A673 (cell line): ENCODE measurements around the gene ASB15. TPM values are rescaled to one million over a fixed set of nuclear protein-coding genes. Genes with fewer than 3 reads are reported as not detected.
A peak's percentile ranks its signal among the peaks of the same experiment; 100 is the strongest.

Experiments used
- BruUV-seq: library from RNA; stranded (reverse); fragments of 400-500 nt; replicated peaks from 2 replicates; lab custom pipeline; 2021; lab: Mats Ljungman, UMichigan
- CTCF ChIA-PET: fragments of 300-600 bp; sonication (Branson Sonifier 250); formaldehyde crosslinking; loops from one replicate; lab custom pipeline; 2022; ENCODE audit warnings: antibody characterized with exemption; lab: Charles Lee
- POLR2A ChIA-PET: fragments of 300-600 bp; sonication (Branson Sonifier 250); formaldehyde crosslinking; loops from one replicate; lab custom pipeline; 2022; ENCODE audit warnings: antibody characterized with exemption; ENCODE audit not compliant: low non-redundant PET; lab: Charles Lee
- DNase-seq: peaks from one replicate; pipeline ENCODE4 v3.0.0-alpha.2; 2015; ENCODE audit warnings: low spot score
- H3K27ac ChIP-seq: fragments of 200-600 bp; sonication (generic); 2 replicates; pipeline ENCODE4 v1.5.1; 2016; ENCODE audit warnings: mixed run types, low read depth, mild to moderate bottlenecking, mixed read lengths, antibody characterized with exemption, low read length; ENCODE audit not compliant: poor library complexity, severe bottlenecking
- H3K27me3 ChIP-seq: fragments of 200-600 bp; sonication (generic); replicated peaks from 2 replicates; pipeline ENCODE4 v1.6.1; 2017; ENCODE audit warnings: mixed run types, low read depth, mild to moderate bottlenecking, mixed read lengths, antibody characterized with exemption, low read length; ENCODE audit not compliant: insufficient read depth, poor library complexity
- H3K36me3 ChIP-seq: fragments of 200-600 bp; sonication (generic); 2 replicates; pipeline ENCODE4 v1.6.1; 2016; ENCODE audit warnings: mixed run types, mild to moderate bottlenecking, mixed read lengths, antibody characterized with exemption, low read length; ENCODE audit not compliant: insufficient read depth, poor library complexity, severe bottlenecking
- H3K4me1 ChIP-seq: fragments of 200-600 bp; sonication (generic); 2 replicates; pipeline ENCODE4 v1.6.1; 2017; ENCODE audit warnings: mixed run types, mild to moderate bottlenecking, mixed read lengths, antibody characterized with exemption, low read length; ENCODE audit not compliant: insufficient read depth, poor library complexity, severe bottlenecking
- H3K4me3 ChIP-seq: fragments of 200-600 bp; sonication (generic); 2 replicates; pipeline ENCODE4 v1.5.1; 2016; ENCODE audit warnings: low read depth, mixed run types, mild to moderate bottlenecking, mixed read lengths, low read length; ENCODE audit not compliant: poor library complexity, severe bottlenecking
- H3K9me3 ChIP-seq: fragments of 200-600 bp; sonication (generic); 2 replicates; pipeline ENCODE4 v1.6.1; 2016; ENCODE audit warnings: mixed run types, low read depth, mild to moderate bottlenecking, mixed read lengths, antibody characterized with exemption, low read length; ENCODE audit not compliant: poor library complexity, severe bottlenecking
- CTCF ChIP-seq: fragments of 300-800, 200-600 bp; sonication (generic); conservative IDR thresholded peaks from 2 replicates; pipeline ENCODE4 v1.5.1; 2017; ENCODE audit warnings: low read depth, mild to moderate bottlenecking, antibody characterized with exemption, low read length, moderate library complexity, mixed read lengths
- EZH2 ChIP-seq: fragments of 200-600 bp; sonication (generic); IDR thresholded peaks from 2 replicates; pipeline ENCODE4 v1.6.1; 2017; ENCODE audit warnings: borderline replicate concordance, low read depth, mild to moderate bottlenecking, mixed read lengths, antibody characterized with exemption, low read length; ENCODE audit not compliant: poor library complexity, severe bottlenecking
- intact Hi-C: fragments of 100-400 bp; cut with micrococcal nuclease; formaldehyde crosslinking; loops from one replicate; pipeline ENCODE4 v1.10.0; 2022; ENCODE audit not compliant: unreplicated experiment
- total RNA-seq: library from RNA; stranded (reverse); gene quantifications from 2 replicates; pipeline ENCODE4 v1.2.3, GENCODE V29; 2021

Gene ASB15
- total RNA-seq, 1 experiment from 2014 or later: not detected

DNA sequence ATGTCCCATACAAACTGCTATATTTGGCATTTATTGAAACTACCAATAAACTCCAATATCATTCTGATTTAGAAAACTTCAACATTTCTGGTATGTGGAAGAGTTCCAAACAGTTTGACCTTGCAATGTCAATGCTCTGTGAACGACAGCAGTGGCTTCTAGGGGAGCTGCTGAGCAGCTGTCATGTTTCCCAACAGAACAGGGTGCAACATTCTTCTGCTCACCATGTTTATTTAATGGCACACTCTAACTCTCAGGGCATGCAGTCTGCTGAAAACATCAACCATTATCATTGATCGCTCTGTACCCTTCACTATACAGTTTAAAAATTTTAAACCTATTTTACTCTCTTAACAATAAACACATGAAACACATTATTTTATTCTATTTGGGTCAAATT is 79.9 kb downstream of the ASB15 start:
- ChIA-PET CTCF (no interaction called here), POLR2A (no interaction called here)
- intact Hi-C loops: no loop called here
- DNase-seq: no peak
- Histone ChIP-seq H3K4me1 (no peaks in the 10 kb centered on the region), H3K27me3 (no peaks in the 10 kb centered on the region), H3K9me3 (no peaks in the 10 kb centered on the region), H3K27ac (no peak overlapping the region), H3K4me3 (no peak overlapping the region), H3K36me3 (peaks cover 15% of the 10 kb centered on the region)
- TF ChIP-seq EZH2 (no peak), CTCF (no peak)
- no TSS peak for BruUV-seq

DNA sequence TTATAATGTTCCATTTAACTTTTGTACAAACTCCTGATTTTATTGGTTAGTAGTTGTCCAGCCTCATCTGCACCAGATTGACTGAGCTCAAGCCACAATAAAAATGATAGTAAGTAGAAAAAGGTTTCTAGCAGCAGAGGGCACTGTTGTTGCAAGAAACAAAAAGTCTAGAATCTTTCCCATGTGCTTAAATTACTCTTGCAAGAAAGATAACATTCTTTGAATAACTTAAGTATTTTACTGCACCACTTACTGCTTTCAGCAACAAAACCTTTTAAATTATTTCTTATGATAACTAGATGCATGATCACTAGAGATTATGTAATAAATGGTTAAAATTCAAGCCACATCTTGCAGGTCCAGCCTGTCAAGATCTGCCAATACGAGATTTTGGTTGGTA is 81.1 kb downstream of the ASB15 start:
- peak; percentile 71 for DNase-seq
- Histone ChIP-seq H3K27me3 (no peaks in the 10 kb centered on the region), H3K4me3 (no peak overlapping the region), H3K36me3 (peaks cover 15% of the 10 kb centered on the region), H3K27ac (no peak overlapping the region), H3K9me3 (no peaks in the 10 kb centered on the region), H3K4me1 (no peaks in the 10 kb centered on the region)
- no TSS peak for BruUV-seq
- CTCF ChIA-PET: interaction anchor here (0.6 to 1.0 kb wide), 4 partner anchors 13 to 190 kb away, joined by 3 to 8 read pairs (median 6); no protein-coding TSS in a partner anchor
- peak; percentile 69 for TF ChIP-seq CTCF
- TF ChIP-seq EZH2: no peak
- intact Hi-C loops: loop anchor here (1.0 kb wide), 1 partner anchor 183 kb away; no protein-coding TSS in a partner anchor
- POLR2A ChIA-PET: no interaction called here

GRCh38 chr7:123687161-123687560 is 85.5 kb downstream of the ASB15 start:
- no peak for DNase-seq
- Histone ChIP-seq H3K27ac (no peak overlapping the region), H3K4me1 (no peaks in the 10 kb centered on the region), H3K9me3 (no peaks in the 10 kb centered on the region), H3K36me3 (peaks cover 34% of the 10 kb centered on the region), H3K4me3 (no peak overlapping the region), H3K27me3 (no peaks in the 10 kb centered on the region)
- CTCF ChIA-PET: no interaction called here
- TF ChIP-seq EZH2 (no peak), CTCF (no peak)
- POLR2A ChIA-PET: no interaction called here
- BruUV-seq: no TSS peak
- intact Hi-C loops: no loop called here
